ENCODE results near the gene ARHGAP26.

The ARHGAP26 gene

GRCh38 chr5:143074414-143074996 lies 304.3 kb downstream of the ARHGAP26 start:
- no peak overlapping the region for H2AFZ ChIP-seq (ENCODE audit: low read depth)
- no peak overlapping the region for H3K4me3 ChIP-seq (IDR thresholded peaks at IDR 0.05; ENCODE audit: insufficient read depth, low read depth, low read length)
- peaks cover 17% of the 10 kb centered on the region for H3K4me1 ChIP-seq (ENCODE audit: low read depth, poor library complexity, severe bottlenecking)
- H3K27ac ChIP-seq, result no peak overlapping the region
- no peaks in the 10 kb centered on the region for H3K36me3 ChIP-seq (ENCODE audit: insufficient read depth)
- H4K20me1 ChIP-seq (ENCODE audit: insufficient read depth), result no peaks in the 10 kb centered on the region
- H3K79me2 ChIP-seq (ENCODE audit: insufficient read depth, low read depth), result no peaks in the 10 kb centered on the region
- no peak for TF ChIP-seq CTCF (conservative IDR thresholded peaks at IDR 0.05; ENCODE audit: low read depth, low read length)
- no peak overlapping the region for H3K9ac ChIP-seq
- H3K4me2 ChIP-seq, result no peak overlapping the region
- no peaks in the 10 kb centered on the region for H3K27me3 ChIP-seq (ENCODE audit: insufficient read depth, low read depth)

- H3K36me3 ChIP-seq (ENCODE audit: insufficient read depth), result no peaks in the 10 kb centered on the region
- no peaks in the 10 kb centered on the region for H4K20me1 ChIP-seq (ENCODE audit: insufficient read depth)
- no peak overlapping the region for H3K27ac ChIP-seq
- no peak for TF ChIP-seq CTCF (conservative IDR thresholded peaks at IDR 0.05; ENCODE audit: low read depth, low read length)
- H3K4me2 ChIP-seq, result no peak overlapping the region
- H2AFZ ChIP-seq (ENCODE audit: low read depth), result no peak overlapping the region
- no peak overlapping the region for H3K9ac ChIP-seq
- no peak overlapping the region for H3K4me3 ChIP-seq (IDR thresholded peaks at IDR 0.05; ENCODE audit: insufficient read depth, low read depth, low read length)
- peaks cover 16% of the 10 kb centered on the region for H3K4me1 ChIP-seq (ENCODE audit: low read depth, poor library complexity, severe bottlenecking)
- no peaks in the 10 kb centered on the region for H3K79me2 ChIP-seq (ENCODE audit: insufficient read depth, low read depth)
- no peaks in the 10 kb centered on the region for H3K27me3 ChIP-seq (ENCODE audit: insufficient read depth, low read depth)
These were observed 306.2 kb downstream of the ARHGAP26 start for GRCh38 chr5:143076377-143076776.

GRCh38 chr5:143077453-143078103 lies 307.4 kb downstream of the ARHGAP26 start:
- Histone ChIP-seq H3K4me3 (IDR thresholded peaks at IDR 0.05; ENCODE audit: insufficient read depth, low read depth, low read length) (no peak overlapping the region), H3K27me3 (ENCODE audit: insufficient read depth, low read depth) (no peaks in the 10 kb centered on the region), H4K20me1 (ENCODE audit: insufficient read depth) (no peaks in the 10 kb centered on the region), H3K36me3 (ENCODE audit: insufficient read depth) (no peaks in the 10 kb centered on the region), H3K4me2 (no peak overlapping the region), H3K9ac (no peak overlapping the region), H3K27ac (no peak overlapping the region), H2AFZ (ENCODE audit: low read depth) (no peak overlapping the region), H3K79me2 (ENCODE audit: insufficient read depth, low read depth) (no peaks in the 10 kb centered on the region), H3K4me1 (ENCODE audit: low read depth, poor library complexity, severe bottlenecking) (peaks cover 16% of the 10 kb centered on the region)
- no peak for TF ChIP-seq CTCF (conservative IDR thresholded peaks at IDR 0.05; ENCODE audit: low read depth, low read length)

- H3K79me2 ChIP-seq (ENCODE audit: insufficient read depth, low read depth), result no peaks in the 10 kb centered on the region
- H3K27me3 ChIP-seq (ENCODE audit: insufficient read depth, low read depth), result no peaks in the 10 kb centered on the region
- H3K9ac ChIP-seq, result no peak overlapping the region
- H3K4me1 ChIP-seq (ENCODE audit: low read depth, poor library complexity, severe bottlenecking), result peaks cover 16% of the 10 kb centered on the region
- no peak overlapping the region for H2AFZ ChIP-seq (ENCODE audit: low read depth)
- no peaks in the 10 kb centered on the region for H3K36me3 ChIP-seq (ENCODE audit: insufficient read depth)
- no peak overlapping the region for H3K27ac ChIP-seq
- no peaks in the 10 kb centered on the region for H4K20me1 ChIP-seq (ENCODE audit: insufficient read depth)
- no peak for TF ChIP-seq CTCF (conservative IDR thresholded peaks at IDR 0.05; ENCODE audit: low read depth, low read length)
- H3K4me3 ChIP-seq (IDR thresholded peaks at IDR 0.05; ENCODE audit: insufficient read depth, low read depth, low read length), result no peak overlapping the region
- H3K4me2 ChIP-seq, result no peak overlapping the region
These were observed 308.1 kb downstream of the ARHGAP26 start for GRCh38 chr5:143078313-143078712.
